Fibroblast of skin of right quadriceps (primary cell): Measurements from ENCODE around the gene TBC1D22A.

ENCODE experiments used
- DNase-seq: peaks from one replicate; pipeline ENCODE4 v3.0.0-alpha.2; 2013

TBC1D22A gene

DNA sequence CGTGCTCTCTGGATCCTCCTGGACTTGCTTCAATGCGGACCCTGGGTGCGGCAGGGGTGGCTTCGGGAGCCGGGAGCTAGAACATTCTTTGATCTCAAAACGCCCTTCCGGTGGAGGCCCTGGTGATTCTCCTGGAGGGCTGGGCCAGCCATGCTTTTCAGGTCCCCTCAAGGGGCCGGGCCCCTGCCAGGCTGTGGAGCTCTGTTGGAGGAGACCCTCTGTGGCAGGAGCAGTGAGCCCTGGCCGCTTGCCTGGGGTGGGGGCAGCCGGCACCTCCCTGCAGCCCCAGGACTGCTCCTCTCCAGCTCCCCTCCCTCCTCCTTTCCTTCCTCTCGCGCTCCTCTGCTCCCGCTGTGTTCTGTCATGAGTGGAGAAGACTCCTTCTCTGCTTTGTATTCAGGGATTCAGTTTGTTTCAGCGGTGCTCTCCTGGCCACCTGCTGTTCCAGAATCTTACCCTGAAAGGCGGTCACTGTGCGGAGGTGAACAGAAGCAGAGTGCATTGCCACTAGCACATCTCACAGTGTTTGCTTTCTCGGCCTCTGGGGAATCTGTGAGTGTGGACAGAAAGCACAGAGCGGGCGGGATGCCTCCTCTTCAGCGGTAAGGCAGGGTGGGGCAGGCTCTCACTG, 289.1 kb downstream of the TBC1D22A start:
- DNase-seq, result no peak

DNA sequence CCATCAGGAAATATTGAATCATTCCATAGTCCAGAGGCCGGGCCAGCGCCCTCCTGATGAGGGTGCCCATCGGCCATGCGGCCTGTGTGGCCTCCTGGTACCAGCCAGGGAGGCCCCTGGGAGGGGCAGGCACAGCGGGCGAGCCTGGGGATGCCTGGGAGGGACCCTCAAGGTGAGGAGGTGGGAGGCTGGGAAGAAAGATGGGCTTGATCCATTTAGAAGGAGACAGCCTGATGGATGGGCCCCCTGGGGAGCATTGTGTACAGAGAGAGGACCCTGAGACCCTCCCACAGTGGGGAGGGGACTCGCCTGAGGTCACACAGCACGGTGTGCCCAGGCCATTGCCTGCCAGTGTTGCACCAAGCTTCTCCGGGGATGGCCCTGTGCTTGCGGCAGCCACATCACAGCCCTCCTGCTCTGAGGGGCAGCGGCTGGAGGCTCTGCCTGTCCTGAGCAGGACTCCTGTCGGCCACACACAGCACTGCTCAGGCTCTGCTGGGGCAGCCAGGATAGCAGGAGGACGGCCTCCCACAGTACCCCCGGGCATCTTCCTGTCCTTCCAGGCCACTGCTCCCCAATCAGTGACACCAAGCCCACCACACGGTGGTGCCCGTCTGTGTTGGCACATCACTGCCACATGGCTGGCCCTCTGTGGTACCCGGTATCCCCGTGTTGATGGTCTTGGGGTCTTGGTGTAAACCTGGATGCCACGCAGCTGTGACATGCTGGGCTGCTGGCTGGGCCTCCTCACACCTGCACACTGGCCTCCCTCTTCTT, 290.0 kb downstream of the TBC1D22A start:
- no peak for DNase-seq

DNA sequence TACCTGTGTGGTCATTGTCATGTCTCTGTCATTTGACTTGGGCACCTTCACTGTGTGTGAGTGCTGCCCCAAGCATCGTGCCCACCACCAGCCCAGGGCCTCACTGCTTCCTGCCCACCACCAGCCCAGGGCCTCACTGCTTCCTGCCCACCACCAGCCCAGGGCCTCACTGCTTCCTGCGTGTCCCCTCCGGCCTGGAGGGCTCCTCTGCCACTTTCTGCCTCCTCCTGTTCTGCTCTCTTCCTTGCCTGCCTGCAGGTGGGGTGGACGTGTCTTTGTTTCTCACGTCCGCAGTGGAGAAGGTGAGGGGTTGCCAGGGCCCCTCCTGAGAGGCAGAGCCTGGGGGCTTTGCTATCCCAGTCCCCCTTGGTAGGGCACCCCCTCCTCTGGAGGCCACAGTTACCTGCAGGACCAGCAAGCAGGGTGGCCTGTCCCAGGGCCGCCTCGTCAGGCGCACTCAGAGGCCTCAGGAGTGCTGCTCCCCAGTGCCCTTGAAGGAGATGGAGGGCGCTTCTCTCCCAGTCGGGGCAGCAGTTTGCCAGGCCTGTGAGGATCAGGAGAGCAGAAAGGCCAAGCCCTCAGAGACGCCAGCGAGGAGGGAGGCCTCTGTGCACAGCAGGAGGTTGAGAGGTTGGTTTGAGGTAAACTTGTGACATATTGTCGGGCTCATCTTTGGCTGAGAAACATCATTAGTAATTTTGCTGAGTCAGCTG, 290.7 kb downstream of the TBC1D22A start:
- DNase-seq, result no peak

DNA sequence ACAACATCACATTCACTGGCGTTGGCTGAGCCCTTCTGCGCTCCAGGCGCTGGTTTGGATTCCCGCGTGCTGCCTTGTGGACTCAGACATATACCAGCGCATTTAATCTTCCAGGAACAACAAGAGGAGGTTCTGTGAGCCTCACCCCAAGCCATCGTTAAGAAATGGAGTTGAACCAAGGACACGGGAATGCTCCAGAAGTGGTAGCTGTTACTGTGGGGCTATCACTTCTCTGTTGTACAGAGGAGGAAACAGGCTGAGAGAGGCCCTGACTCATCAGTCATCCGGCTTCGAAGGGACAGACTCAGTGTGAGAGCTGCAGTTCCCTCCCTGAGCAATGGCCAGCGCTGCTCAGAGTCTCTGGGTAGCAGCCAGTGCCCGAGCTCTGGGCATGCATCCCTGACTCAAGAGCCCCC, 291.3 kb downstream of the TBC1D22A start:
- peak; percentile 74 for DNase-seq

DNA sequence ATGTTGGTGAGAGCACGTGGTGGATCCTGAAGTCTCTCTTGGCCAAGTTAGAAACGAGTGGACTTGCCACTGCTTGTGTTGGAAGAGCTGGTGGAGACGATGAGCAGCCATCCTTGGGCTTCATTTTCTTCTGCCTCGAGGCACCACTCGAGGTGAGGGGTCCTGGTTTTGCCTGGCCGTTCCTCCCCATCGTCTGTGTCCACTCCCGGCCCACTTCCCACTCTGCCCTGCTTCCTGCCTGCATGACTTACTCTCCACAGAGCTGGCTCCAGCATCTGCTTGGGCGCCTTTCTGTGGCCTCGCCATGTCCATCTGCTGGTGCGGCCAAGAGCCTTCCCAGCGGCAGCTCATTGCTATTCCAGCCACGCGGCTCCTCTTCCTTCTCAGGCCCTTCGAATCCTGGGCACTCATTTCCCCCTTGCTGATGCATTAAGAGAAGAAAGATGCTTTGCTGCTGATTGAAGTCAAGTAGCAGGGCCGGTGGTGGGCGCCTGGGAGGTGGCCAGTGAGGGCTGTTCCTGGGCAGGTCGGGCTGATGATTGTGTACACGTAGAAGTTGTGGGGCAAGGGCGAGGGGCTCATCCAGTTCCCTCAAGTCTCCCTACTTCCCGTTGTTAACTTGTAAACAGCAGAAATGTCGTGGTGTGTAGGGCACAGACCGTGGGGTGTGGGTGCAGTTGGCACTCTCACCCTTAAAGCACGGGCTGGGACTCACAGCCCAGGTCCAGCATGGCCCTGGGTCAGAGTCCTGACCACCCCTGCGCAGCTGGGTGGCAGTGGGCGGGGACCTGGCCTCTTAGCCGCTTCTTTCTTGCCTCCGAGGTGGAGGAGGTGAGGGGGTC, 292.0 kb downstream of the TBC1D22A start:
- no peak for DNase-seq

DNA sequence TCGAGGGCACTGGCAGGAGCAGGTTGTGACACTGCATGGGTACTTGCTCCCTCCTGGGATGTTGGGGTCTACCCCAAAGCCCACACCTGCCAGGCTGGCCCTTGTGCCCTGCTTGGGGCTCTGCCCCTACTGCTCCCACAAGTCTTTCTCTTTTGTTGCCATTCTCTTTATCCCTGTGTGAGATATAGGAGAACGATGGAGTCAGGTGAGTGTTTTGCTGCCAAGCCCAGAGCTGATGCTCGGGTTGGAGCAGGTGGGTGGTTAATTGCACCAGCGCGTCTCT, 292.6 kb downstream of the TBC1D22A start:
- DNase-seq, result no peak

DNA sequence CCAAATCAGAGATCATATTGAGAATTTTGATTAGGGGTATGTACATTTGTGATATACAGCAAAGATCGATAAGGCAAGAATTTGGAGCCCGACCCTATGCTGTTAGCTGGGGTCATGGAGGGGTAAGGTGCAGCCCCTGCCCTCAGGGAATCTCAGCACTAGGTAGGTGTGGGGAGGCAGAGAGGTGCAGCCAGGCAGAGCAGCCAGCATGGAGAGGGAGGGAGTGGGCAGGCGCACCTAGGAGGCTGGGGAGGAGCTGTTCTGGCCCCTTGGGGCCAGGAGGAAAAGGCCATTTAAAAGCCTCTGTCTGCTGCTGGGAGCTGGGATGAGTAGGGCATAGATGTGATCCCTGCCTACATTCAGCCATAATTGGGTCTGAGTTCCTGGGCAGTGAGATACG, 293.0 kb downstream of the TBC1D22A start:
- no peak for DNase-seq

DNA sequence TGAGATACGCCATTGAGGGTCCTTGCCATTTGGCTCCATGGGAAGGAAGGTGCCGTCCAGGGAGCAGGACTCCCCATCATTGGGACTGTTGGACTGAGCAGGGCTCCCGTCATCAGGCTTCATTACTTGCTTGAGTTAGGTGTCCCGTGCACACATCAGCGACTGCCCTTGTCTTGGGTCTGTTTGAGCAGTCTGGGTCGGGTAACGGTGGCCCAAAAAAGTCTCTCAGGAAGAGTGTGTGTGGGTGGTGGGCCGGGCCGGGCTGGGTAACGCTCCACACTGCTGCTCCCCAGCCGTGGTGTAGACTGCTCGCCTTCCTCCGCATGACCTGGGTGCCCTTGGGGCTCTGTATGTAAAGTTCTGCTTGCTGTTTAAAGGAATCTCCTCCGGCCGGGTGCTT, 293.5 kb downstream of the TBC1D22A start:
- DNase-seq, result no peak

DNA sequence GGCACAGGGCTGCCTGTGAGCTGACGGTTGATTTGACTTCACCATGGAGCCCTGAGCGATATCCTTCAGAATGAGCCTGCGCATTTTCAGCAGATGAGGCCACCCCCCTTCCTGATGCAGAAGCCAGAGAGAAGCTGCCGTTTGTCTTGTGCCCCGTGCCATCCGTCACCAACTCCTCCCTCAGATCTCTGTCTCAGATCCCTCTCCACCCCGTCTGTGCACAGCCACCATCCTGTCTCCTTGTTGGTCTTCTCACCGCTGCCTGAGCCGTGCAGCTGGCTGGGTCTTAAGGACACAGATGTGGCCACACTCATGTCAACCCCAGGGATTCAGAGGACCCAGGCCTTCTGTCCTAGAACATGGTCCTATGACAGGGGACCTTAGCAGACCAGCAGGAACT, 293.9 kb downstream of the TBC1D22A start:
- no peak for DNase-seq

DNA sequence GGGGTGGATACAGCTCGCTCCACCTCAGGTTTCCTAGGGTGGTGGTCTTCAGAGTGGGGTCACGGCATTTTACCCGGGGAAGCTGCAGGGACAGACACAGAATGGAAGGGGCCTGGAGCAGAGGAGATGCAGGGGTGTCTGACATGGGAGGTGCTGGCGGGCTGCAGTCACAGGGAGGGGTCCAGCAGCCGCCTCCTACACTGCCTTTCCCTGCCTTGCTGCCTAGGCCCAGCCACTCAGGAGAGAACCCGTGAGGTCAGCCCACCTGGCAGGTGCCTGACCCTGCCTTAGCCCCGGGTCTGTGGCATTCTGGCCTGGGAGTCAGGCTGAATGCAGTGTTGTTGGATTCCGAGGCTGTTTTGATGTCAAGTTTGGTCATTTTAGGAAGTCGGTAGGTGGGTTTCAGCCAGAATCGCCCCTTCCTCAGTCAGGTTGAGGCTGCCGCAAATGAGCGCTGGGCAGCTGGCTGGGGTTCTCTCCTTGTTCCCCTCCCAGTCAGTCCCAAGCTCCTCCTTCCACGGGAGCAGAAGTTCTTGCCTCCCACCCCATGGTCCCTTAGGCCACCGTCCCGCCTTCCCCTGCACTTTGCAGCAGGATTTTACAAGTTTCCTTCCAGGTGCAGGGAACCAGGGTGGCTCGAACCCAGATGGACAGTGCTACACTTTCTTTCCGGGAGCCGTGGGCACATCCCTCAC, 294.5 kb downstream of the TBC1D22A start:
- DNase-seq, result no peak

DNA sequence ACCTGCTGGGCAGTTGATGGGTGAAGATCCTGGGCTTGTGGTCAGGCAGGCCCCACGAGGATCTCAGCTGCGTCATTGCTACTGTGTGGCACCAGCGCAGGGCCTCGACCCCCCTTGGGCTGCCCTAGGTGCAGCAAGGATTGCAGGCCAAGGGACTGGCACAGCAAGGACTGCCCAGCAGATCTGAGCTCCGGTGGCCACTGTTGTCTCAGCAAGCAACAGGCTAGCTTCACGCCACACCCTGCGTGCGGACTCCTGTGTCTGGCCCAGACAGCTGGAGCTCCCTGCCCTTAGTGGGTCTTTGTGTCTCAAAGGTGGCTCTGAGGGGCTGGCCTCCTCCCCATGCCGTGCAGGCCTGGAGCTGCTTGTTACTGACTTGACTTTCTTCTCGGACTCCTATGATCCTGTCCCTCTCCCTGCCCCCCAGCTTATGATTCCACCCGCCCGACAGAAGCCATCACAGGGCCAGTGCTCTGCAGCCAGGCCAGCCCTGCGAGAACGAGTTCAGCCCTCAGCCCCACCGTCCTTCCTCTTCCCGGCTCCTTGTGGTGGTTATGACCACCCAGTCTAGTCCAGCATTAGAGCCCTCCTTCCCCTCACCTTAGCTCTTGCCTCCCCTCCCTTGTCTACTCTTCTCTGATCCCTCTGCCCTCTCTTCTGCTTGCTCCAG, 295.6 kb downstream of the TBC1D22A start:
- no peak for DNase-seq

DNA sequence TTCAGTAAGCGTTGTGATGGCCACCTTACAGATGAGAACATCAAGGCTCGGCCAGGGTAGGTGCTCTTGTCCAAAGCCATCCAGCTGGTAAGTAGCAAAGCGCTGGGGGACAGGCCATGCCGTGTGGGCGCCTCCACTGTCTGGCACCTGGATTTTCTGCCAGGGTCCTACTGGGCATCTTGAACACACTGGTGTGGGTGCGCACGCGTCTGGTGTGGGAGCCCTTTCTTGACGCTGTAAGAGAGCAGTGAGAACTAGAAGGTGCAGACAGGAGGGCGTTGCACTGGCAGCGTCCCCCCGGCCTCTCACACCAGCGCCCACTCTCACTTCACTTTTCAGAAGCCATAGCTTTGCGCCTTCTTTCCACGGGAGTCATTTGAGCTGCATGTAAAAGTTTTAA, 296.6 kb downstream of the TBC1D22A start:
- DNase-seq, result no peak

DNA sequence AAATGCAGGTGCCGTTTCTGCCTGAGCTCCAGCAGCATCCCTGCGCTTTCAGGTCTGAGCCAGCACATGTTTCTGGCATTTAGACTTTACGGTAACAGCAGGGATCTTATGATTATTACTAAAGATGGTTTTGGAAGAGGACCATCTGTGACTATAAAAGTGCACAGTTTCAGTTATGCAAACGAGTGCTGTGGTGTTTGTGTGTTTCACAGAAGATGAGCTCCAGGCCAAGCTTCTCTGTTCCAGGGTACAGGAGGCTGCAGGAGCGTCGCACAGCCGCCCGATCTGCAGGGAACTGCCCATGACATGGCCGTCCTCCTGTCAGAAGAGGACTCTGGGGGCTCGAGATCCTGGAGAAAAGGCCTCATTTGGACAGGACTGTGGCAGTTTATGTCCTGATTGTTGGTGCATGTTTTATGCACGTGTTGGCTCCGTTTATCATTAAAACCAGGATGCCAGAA, 297.3 kb downstream of the TBC1D22A start:
- peak; percentile 33 for DNase-seq

DNA sequence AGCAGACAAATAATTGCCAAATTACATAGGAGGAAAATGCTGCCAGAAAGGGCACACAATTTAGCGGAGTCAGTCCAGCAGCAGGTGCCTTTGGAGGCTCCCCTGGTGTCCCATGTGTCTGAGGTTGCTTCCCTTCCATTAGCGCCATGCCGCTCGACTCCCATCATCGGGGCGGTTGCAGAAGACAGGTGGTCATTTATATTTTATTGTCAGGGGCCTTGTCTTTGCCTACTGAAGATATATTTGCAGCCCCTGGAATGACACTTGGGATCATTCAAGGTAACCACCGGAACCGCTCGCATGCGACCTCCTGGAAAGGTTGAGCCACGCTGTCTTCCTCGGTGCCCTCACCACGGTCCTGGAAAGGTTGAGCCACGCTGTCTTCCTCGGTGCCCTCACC, 298.3 kb downstream of the TBC1D22A start:
- DNase-seq, result no peak

DNA sequence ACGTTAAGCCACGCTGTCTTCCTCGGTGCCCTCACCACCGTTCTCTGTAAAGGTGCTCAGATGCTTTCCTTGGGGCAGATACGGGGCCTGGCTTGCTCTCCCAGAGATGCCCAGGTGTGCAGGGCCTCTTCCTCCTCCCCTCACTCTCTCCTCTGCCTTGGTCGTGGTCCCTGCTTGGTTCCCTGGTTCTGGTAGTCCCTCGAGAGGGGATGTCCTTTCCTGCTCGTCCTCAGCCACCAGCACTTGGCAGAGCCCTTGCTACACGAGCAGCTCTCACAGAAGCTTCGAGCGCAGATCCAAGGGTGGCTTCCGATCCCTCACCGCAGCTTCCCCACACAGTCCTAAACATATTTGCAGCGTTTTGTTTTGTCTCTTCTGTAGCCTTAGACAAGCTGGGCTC, 298.8 kb downstream of the TBC1D22A start:
- no peak for DNase-seq

DNA sequence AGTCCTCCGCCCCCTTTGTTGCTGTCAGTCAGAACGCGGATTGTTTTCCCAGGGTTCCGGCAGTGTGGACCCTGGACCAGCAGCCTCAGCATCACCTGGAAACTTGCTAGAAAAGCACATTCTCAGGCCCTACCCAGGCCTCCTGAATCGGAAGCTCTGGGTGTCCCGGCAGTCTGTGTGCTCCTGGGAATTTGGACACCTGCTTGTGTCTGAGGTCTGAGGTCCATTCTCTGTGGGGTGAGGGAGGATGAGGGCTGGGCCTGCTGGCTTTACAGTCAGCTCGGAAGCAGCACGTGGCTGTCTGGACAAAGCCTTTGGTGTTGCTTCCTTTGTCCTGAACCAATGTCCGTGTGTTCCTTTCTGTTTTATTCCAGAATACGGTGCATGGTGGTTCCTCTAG, 299.7 kb downstream of the TBC1D22A start:
- no peak for DNase-seq

DNA sequence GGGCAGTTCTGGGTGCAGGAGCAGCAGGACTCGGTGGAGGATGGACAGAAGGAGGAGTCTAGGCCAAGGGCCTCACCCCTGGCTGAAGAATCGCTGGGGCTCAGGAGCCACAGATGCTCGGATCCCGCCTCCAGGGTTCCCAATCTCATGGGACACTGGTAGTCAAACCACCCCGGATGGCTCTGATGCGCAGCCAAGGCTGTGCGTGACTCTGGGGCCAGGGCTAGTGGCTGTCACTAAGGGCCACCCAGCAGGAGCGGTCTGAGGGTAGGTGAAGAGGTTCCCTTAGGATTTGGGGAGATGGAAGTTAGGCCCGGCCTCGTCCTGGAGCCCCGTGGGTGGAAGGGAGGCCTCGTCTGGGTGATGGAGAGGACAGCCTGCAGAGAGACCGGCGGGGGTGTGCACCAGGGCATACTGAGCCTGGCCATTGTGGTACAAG, 300.6 kb downstream of the TBC1D22A start:
- DNase-seq, result no peak

DNA sequence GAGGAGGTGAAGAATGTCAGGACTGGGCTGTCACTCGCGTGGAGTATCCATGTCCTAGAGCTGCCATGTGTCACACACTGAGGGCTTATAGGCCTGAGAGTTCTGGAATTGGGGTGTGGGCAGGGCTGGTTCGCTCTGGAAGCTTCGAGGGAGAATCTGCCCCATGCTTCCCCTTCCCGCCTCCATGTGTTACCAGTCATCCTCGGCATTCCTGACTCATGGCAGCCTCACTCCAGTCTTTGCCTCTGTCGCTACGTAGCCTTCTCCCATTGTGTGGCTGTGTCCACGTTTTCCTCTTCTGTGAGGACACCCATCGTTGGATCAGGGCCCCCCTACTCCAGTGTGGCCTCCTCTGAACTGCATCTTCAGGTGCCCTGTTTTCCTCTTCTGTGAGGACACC, 301.2 kb downstream of the TBC1D22A start:
- DNase-seq, result no peak

DNA sequence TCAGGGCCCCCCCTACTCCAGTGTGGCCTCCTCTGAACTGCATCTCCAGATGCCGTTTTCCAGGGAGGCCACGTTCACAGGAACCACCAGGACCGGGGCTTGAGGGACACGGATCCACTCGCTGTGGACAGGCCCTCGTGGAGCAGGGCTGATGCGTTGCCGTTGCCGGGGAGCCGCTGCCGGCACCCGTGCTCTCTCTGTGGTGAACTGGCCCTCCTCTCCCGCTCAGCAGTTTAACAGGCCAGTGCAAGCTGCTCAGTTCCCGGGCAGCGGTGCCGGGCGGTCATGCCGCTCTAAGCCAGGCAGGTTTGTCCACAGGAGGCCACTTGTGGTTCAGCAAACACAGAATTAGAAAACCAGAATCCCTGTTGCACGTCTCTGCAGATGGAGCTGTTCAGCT, 301.6 kb downstream of the TBC1D22A start:
- DNase-seq, result no peak

DNA sequence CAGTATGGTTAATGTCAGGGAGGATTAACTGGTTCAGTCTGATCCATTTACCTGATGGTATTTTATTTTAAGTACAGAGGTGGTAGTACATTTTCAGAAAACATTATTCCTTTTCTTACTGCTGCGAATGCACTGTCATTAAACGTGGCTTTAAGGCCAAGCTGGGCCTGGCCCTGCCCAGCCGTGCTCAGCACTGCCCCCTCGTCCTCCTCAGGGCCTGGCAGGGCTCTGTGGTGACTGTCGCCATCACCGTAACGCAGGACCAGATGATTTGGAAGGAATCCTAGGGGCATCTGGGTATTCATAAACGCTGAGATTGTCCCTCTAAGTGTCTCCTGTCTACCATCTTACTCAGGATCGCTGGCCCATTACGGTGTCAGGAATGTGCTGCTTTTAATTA, 302.0 kb downstream of the TBC1D22A start:
- DNase-seq, result no peak

DNA sequence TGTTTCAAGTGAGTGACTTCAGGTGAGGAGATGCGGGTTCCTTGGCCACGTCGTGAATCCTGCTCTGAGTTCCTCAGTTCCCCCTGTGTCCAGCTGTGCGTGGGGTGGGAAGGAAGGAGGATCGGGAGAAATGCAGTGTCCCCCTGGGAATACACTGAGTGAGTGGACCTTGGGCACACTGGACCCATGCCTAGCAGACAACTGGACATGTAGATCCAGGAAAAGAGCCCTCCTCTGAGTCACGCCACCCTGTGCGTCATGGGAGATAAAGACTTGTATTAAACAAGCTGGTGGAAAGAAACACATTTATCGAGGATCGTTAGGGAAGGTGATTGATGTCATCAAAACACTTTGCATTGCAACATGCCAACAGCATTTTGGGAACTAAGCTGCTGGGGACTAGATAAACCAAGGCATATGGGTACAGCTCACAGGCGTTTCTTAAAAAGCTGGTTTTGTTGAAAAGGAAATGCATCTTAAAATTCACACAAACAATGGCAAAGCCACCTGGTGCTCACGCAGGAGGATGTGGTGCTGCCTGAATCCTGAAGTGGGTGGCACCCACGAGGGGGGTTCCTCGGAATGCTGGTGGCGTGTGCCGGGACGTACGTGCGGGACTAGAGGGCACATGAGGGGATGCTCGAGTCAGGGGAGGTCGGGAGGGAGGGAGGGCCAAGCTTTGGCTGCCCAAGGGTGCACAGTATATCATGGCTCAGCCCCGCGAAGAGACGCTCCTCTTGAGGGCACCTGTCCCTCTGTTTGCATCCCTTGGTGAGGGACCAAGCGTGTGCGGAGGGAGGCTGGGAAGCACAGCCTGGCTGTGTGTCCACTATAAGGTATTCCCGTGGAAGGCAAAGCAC, 303.5 kb downstream of the TBC1D22A start:
- no peak for DNase-seq
